Fibroblast of peridontal ligament (primary cell): ENCODE measurements around the gene MAPK11.

ENCODE experiments used
- DNase-seq: peaks from one replicate; pipeline ENCODE4 v3.0.0-alpha.2; 2010; ENCODE audit errors: extremely low read depth

The MAPK11 gene

DNA sequence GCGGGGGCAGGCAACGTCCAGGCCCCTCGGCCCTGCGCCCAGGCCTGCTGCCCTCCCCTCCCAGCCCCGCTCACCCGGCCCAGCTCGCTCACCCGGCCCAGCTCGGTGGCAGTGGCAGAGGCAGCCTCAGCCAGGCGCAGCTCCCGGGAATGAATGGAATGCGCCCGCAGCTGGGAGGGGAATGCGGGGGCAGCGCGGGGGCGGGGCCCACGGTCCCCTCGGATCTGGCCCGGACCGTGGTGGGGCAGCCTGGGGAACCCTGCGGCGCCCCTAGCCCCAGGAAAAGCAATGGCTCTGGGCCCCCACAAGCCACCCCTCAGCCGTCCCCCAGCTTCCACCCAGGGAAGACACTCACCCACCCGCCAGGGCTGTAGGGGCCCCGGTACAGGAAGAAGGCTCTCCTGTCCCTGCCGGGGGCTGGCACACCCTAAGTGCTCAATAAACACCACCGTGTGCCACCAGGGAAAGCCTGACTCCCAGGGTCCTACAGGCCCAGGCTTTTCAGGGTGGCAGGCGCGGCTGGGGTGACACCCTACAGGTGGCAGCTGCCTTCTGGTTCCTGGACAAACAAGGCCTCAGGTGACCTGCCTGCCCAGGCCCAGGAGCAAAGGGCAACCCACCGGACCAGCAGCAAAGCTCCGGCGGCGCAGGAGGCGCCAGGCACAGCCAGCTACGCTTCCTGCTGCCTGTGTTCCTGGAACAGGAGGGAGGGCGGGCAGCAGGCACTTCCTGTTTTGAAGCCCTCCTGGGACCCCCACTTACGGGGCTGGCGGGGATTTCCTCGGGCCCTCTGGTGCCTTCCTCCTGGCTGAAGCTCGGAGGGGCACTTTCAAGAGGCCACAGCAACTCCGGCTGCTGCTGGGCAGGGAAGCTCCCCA, 23.5 kb upstream of the MAPK11 start:
- peak; percentile 55 for DNase-seq

DNA sequence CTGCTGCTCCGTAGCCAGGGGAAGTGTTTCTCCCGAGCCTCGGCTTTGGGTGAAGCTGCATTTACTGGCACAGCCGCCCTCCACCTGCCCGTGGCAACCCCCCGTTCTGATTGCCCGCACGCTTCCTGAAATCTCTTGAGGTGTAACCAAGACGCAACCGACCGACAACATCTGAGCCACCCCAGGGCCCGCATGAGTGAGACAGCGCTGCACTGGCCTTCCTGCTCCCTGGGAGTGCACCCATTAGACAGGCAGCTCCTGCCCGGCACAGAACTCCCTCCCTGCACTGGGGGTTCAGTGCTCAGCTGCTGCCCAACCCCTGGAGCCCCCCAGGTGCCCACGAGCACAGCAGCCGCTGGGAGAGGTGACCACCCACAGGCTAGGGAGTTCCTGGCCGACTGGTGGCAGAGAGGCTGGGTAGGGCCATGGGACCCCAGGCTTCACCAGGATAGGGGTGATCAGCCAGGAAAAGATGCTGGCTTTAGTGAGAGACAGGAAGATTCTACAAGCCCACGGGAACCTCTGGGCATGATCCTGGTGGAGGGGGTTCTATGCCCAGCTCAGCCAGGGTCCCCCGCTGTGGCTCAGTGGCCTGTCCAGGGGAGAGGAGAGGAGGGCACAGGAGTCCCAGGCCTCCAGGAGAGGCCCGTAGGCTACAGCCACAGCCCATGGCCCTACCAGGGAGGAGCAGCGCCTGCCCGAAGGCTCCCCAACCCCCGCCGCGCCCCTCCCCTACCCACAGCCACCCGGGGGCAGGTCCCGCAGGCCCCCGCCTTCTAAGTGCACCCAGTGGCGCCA, 22.7 kb upstream of the MAPK11 start:
- no peak for DNase-seq

DNA sequence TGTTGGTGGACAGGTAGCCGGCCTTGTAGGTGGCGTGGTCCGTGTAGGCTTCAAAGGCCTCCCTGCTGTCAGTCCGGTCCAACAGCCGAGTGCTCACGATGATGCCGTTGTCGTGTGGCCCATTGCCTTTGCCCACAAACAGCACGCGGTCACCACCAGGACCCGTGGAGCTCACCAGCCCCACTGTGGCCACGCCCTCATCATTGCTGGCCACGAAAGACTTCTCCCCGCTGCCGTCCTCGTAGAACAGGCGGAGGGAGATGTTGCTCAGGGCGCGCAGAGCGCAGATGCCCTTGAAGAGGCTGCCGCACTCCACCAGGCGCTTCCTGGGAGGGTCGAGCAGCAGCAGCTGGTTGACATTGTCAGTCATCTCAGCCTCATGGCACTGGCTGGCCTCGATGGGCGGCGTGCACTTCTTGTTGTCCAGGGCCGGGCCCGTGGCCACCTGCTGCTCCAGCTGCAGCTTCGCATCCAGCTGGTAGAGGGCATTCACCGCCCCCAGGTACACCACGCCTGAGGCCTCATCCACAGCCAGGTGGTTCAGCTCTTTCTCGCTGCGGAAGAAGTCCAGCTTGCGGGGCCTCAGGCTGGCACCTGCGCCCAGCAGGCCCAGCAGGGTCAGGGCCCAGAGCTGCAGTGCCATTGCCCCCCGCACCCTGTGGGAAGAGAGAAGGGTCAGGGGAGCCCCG, 19.9 kb upstream of the MAPK11 start:
- no peak for DNase-seq

GRCh38 chr22:50289151-50289941, 19.2 kb upstream of the MAPK11 start:
- DNase-seq = no peak

GRCh38 chr22:50287731-50288130, 17.6 kb upstream of the MAPK11 start:
- no peak for DNase-seq

DNA sequence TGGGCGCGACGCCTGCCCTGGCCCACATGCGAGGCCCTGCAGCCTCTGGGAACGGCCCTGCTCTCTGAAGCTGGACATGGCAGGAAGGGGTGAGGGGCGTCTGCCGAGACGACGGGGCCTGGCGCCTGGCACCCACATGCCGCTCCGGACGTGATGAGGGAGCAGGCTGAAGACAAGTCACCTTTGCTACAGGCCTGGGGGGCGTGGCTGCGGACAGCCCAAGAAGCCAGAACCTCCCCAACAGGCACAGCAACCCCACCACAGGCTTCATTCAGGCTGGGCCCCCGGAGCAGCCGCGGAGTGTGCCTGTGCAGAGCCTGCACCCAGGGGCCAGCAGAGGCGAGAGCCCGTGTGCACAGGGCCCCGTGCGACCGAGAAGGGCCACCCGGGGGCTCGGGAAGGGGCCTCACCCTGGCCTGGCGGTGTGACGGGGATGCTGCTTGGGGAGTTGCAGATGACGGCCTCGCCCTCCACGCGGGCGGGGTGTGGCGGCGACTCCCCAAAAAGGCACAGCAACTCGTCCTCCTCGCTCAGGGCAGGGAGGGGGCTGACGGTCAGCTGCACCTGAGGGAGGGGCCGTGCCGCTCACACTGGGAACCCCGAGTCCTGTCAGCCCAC, 16.6 kb upstream of the MAPK11 start:
- DNase-seq = no peak

GRCh38 chr22:50286275-50286674, 16.1 kb upstream of the MAPK11 start:
- DNase-seq = no peak

GRCh38 chr22:50285568-50286229, 15.5 kb upstream of the MAPK11 start:
- DNase-seq = no peak

DNA sequence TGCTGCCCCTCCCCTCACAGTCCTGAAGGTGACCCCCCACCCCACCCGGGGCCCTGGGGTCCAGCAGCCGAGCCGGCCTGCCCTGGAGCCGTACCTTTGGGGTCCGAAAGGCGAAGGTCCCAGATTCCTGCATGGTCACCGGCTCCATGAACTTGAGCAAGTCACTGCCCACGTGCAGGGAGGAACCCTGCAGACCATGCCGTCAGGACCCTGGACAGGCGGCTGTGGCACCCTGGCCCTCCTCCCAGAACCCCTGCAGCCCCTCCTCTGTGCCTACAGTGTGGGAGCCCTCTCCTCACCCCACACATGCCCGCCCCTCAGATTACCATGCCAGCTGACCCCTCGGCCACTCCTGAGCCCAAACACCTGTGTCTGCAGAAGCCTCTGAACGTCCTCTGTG, 14.3 kb upstream of the MAPK11 start:
- DNase-seq = no peak

- no peak for DNase-seq
Observed at GRCh38 chr22:50283821-50284220, 13.6 kb upstream of the MAPK11 start.

DNA sequence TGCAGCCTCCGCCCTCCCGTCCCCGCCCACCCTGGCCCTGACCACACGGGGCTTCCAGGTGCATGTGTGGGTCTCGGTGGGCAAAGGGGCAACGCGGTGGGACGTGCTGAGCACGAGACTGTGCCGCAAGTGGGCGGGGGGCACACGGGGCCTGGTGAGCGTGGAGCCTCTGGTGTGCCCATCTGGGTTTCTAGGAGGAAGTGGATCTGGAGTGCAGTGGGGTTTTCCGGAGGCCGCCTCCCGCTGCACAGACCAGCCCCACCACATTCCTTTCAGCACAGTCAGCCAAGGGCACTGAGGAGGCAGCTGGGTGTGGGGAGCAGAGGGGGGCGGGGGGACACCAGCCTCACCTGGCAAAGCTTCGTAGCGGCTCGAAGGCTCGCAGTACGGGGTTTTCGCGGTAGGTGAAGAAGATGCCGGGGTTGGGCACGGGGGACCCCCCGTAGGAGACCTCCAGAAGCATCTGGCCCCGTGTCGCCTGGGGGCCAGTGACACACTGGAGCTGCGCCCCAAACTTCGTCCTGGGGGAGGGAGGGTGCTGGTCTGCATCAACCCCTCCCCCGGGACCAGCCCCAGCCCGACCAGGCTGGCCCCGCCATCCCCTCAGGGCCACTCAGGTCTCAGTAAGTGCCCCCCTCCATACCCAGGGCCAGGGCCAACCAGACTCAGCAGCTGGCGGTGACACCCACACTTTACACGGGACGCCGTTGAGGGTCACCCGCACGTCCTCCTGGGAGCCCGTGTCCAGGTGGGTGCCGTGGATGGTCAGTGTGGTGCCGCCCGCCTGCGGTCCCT, 12.4 kb upstream of the MAPK11 start:
- DNase-seq = no peak

GRCh38 chr22:50281957-50282356, 11.8 kb upstream of the MAPK11 start:
- no peak for DNase-seq

GRCh38 chr22:50281384-50281760, 11.2 kb upstream of the MAPK11 start:
- no peak for DNase-seq

- no peak for DNase-seq
Observed at GRCh38 chr22:50280708-50281383, 10.7 kb upstream of the MAPK11 start.

- no peak for DNase-seq
Observed at GRCh38 chr22:50280022-50280707, 10.0 kb upstream of the MAPK11 start.

GRCh38 chr22:50278956-50279619, 8.9 kb upstream of the MAPK11 start:
- no peak for DNase-seq

GRCh38 chr22:50278461-50278860, 8.3 kb upstream of the MAPK11 start:
- no peak for DNase-seq

DNA sequence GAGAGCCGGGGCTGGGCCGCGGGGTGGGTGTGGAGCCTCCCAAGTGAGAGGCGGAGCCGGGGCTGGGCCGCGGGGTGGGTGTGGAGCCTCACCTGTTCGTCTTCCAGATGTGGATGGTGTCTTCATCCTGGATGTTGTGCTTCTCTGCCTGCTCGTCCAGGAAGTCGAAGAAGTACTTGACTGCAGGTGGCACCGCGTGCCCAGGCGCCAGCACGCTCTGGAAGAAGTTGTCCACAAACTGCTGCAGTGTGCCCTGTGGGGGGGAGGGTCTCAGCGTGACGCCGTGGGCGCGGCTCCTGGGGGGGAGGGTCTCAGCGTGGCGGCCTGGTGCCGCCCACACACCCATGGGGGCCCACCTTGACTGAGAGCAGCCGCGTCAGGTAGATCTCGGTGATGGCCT, 7.6 kb upstream of the MAPK11 start:
- no peak for DNase-seq
